ENCODE data around the gene ST3GAL4. TPM values are rescaled to one million over a fixed set of nuclear protein-coding genes. Genes with fewer than 3 reads are reported as not detected.

The ST3GAL4 gene
- polyA plus RNA-seq, 1 of the 3 experiments (the other 2 are of a cell fraction) = 32.0 TPM

- peaks cover 92% of the 10 kb centered on the region for H3K79me2 ChIP-seq (ENCODE audit: insufficient read depth)
- no peak overlapping the region for H3K4me3 ChIP-seq (ENCODE audit: low read depth in 2 of 2, low read length in 1 of 2)
- no peaks in the 10 kb centered on the region for H3K9me3 ChIP-seq
Observed at GRCh38 chr11:126352934-126353801, 2.3 kb upstream of the ST3GAL4 start.

DNA sequence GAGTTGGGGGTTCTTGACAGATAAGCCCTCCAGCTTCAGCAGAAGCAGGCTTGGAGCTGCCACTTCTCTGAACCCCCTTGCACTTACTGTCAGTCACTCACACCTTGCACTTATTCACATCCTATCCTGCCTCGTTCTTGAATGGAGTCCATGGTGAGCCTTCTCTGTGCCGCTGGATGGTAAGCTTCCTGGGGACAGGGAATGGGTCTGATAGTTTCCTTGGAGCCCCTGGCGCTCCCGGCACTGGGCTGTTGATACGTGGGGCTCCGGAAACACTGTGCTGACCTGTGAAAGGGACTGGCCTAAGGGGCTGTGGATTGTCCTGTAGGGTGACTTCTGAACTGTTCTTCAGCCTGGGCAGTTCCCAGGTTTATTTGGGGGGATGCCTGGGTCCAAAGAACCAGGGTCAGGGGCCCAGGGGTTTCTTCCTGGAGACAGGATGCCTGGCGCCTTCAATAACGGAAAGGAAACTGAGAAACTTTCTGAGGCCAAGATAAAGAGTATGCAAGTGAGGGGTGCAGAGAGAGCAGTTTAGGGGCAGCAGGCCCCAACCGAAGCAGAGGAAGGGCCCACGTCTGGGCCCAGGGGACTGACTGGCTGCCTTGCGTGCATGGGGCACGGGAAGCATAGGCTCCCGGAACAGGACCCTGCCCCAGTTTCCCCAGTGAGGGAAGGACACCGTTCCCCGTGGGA is 709 bp upstream of the ST3GAL4 start:
- Histone ChIP-seq H3F3A (replicated peaks; ENCODE audit: insufficient read depth) (peaks cover 9% of the 10 kb centered on the region), H4K20me1 (ENCODE audit: insufficient read depth) (no peaks in the 10 kb centered on the region), H3K79me2 (ENCODE audit: insufficient read depth) (peaks cover 93% of the 10 kb centered on the region), H3K9me3 (no peaks in the 10 kb centered on the region), H3K27ac (ENCODE audit: low read depth in 2 of 2, low read length in 1 of 2) (peak overlapping the region; percentile 59 to 78), H3K36me3 (replicated peaks in 1 of 2; ENCODE audit: control insufficient read depth in 1 of 2, insufficient read depth in 2 of 2, low read length in 1 of 2) (peaks cover 2 to 10% of the 10 kb centered on the region in 2 experiments), H3K27me3 (ENCODE audit: insufficient read depth) (no peaks in the 10 kb centered on the region), H2AFZ (ENCODE audit: low read depth) (peak overlapping the region; percentile 65; the same call in 1 of the 2 replicates), H3K9ac (peak overlapping the region; percentile 93), H3K4me1 (ENCODE audit: control insufficient read depth in 1 of 2, insufficient read depth in 2 of 2, low read depth in 1 of 2, low read length in 1 of 2) (peaks cover 42 to 48% of the 10 kb centered on the region in 2 experiments; a peak in 2 of 4 replicates), H3K4me3 (ENCODE audit: low read depth in 2 of 2, low read length in 1 of 2) (peak overlapping the region; percentile 73 to 89), H3K4me2 (peak overlapping the region; percentile 99), H3K9me2 (no peaks in the 10 kb centered on the region)
- 32% methylated on average over 13 of the region's 15 CpGs for WGBS (ENCODE audit: low lambda C conversion rate)
- TF ChIP-seq RCOR1 (IDR thresholded peaks at IDR 0.05; ENCODE audit: low read length) (no peak), MEF2A (IDR thresholded peaks at IDR 0.05; ENCODE audit: borderline replicate concordance, low read depth) (no peak), IRF3 (IDR thresholded peaks at IDR 0.05; ENCODE audit: low read depth, low read length) (no peak), SMC3 (IDR thresholded peaks at IDR 0.05; ENCODE audit: low read depth, low read length) (no peak), RFX5 (IDR thresholded peaks at IDR 0.05; ENCODE audit: low read length) (no peak), RAD21 (IDR thresholded peaks at IDR 0.05; ENCODE audit: low read length) (no peak)
- TF ChIP-seq, protein P1, sequence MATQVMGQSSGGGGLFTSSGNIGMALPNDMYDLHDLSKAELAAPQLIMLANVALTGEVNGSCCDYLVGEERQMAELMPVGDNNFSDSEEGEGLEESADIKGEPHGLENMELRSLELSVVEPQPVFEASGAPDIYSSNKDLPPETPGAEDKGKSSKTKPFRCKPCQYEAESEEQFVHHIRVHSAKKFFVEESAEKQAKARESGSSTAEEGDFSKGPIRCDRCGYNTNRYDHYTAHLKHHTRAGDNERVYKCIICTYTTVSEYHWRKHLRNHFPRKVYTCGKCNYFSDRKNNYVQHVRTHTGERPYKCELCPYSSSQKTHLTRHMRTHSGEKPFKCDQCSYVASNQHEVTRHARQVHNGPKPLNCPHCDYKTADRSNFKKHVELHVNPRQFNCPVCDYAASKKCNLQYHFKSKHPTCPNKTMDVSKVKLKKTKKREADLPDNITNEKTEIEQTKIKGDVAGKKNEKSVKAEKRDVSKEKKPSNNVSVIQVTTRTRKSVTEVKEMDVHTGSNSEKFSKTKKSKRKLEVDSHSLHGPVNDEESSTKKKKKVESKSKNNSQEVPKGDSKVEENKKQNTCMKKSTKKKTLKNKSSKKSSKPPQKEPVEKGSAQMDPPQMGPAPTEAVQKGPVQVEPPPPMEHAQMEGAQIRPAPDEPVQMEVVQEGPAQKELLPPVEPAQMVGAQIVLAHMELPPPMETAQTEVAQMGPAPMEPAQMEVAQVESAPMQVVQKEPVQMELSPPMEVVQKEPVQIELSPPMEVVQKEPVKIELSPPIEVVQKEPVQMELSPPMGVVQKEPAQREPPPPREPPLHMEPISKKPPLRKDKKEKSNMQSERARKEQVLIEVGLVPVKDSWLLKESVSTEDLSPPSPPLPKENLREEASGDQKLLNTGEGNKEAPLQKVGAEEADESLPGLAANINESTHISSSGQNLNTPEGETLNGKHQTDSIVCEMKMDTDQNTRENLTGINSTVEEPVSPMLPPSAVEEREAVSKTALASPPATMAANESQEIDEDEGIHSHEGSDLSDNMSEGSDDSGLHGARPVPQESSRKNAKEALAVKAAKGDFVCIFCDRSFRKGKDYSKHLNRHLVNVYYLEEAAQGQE (IDR thresholded peaks at IDR 0.05; ENCODE audit: low read depth, low read length) = no peak
- CTCF ChIA-PET = interaction anchor here (1.3 to 2.0 kb wide), 3 partner anchors 44 to 126 kb away, joined by 4 to 9 read pairs (median 4); no protein-coding TSS in a partner anchor
- POLR2A ChIA-PET = interaction anchor here (0.6 to 1.1 kb wide), 3 partner anchors 16 to 49 kb away, joined by 3 read pairs; no protein-coding TSS in a partner anchor
- DNase-seq = no peak

More at GRCh38 chr11:126352934-126353801, 2.3 kb upstream of the ST3GAL4 start:
- H3K4me1 ChIP-seq (ENCODE audit: control insufficient read depth in 1 of 2, insufficient read depth in 2 of 2, low read depth in 1 of 2, low read length in 1 of 2) = peaks cover 34 to 42% of the 10 kb centered on the region in 2 experiments; a peak in 2 of 4 replicates
- 78% methylated on average over 4 of the region's 4 CpGs for WGBS (ENCODE audit: low lambda C conversion rate)
- CTCF ChIA-PET = interaction anchor here (1.1 to 2.0 kb wide), 3 partner anchors 11 to 128 kb away, joined by 3 to 9 read pairs (median 4); no protein-coding TSS in a partner anchor
- H3K27me3 ChIP-seq (ENCODE audit: insufficient read depth) = no peaks in the 10 kb centered on the region
- H3K9me2 ChIP-seq = no peaks in the 10 kb centered on the region
- peak; percentile 84 for TF ChIP-seq MAX (IDR thresholded peaks at IDR 0.05; ENCODE audit: low read depth)
- no peak for TF ChIP-seq NRF1 (IDR thresholded peaks at IDR 0.05; ENCODE audit: low read depth, low read length)
- DNase-seq = no peak
- H3K9ac ChIP-seq = peak overlapping the region; percentile 28; the same call in 1 of the 2 replicates
- peaks cover 2 to 10% of the 10 kb centered on the region in 2 experiments for H3K36me3 ChIP-seq (replicated peaks in 1 of 2; ENCODE audit: control insufficient read depth in 1 of 2, insufficient read depth in 2 of 2, low read length in 1 of 2)
- H2AFZ ChIP-seq (ENCODE audit: low read depth) = no peak overlapping the region
- H3K4me2 ChIP-seq = peak overlapping the region; percentile 44
- no peak overlapping the region; a peak in 1 of 4 replicates for H3K27ac ChIP-seq (ENCODE audit: low read depth in 2 of 2, low read length in 1 of 2)
- peaks cover 9% of the 10 kb centered on the region for H3F3A ChIP-seq (replicated peaks; ENCODE audit: insufficient read depth)
- H4K20me1 ChIP-seq (ENCODE audit: insufficient read depth) = no peaks in the 10 kb centered on the region
- POLR2A ChIA-PET = interaction anchor here (0.6 kb wide), 1 partner anchor 89 kb away, joined by 3 read pairs; no protein-coding TSS in a partner anchor
